Lower leg skin (tissue), 3 donors: Measurements from ENCODE around the gene CKB.

Source experiments
- POLR2A ChIP-seq, 2 donors: fragments of 450-650 bp; IDR thresholded peaks; one replicate each; pipeline ENCODE4 v1.6.1; 2016 to 2017; ENCODE audit warnings: antibody characterized with exemption in 2 of 2, mild to moderate bottlenecking in 1 of 2, moderate library complexity in 1 of 2
- TF ChIP-seq, protein P1 (sequence below), 3 donors: fragments of 450-650 bp; IDR thresholded peaks; one replicate each; pipeline ENCODE4 v1.5.1; 2016; ENCODE audit warnings: antibody characterized with exemption in 3 of 3, mild to moderate bottlenecking in 3 of 3, moderate library complexity in 2 of 3

DNA sequence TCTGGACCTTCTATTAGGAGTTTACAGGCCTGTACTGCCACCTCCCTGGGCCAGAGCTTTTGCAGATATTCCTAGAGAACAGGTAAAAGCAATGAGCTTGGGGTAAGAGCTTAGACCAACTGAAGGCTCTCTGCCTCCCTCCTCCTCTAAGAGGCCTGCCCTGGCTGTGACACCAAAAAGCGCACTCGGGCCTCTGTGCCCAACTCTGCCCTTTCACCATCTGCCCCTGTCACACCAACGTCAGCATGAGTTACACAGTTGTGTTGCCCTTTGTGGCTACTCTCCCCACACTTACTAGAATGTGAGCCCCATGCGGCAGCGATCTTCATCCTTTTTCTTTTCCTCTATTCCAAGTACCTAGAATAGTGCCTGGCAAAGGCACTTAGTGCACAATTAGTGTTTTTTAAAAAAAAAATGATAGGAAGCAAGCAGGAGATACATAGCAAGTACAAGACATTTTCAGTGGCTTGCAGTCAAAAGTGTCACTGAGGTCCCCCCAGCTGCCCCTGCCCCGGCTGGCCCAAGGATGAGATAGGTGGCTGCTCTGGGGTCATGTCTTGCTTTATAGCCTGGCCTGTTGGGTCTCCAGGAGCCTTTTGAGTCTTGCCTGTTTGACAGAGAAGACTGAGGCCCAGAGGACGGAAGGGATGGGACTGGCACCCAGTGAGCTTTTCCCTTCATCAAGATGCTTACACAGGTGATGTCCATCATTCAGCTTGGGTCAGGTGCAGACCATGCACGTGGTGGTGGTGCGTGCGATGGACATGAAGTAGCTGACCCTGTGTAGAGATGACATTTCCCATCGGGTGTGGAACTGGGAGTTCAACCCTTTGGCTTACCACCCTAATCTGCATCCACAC lies 12.5 kb downstream of the CKB start:
- TF ChIP-seq POLR2A (IDR thresholded peaks at IDR 0.05): no peak
- TF ChIP-seq, protein P1, sequence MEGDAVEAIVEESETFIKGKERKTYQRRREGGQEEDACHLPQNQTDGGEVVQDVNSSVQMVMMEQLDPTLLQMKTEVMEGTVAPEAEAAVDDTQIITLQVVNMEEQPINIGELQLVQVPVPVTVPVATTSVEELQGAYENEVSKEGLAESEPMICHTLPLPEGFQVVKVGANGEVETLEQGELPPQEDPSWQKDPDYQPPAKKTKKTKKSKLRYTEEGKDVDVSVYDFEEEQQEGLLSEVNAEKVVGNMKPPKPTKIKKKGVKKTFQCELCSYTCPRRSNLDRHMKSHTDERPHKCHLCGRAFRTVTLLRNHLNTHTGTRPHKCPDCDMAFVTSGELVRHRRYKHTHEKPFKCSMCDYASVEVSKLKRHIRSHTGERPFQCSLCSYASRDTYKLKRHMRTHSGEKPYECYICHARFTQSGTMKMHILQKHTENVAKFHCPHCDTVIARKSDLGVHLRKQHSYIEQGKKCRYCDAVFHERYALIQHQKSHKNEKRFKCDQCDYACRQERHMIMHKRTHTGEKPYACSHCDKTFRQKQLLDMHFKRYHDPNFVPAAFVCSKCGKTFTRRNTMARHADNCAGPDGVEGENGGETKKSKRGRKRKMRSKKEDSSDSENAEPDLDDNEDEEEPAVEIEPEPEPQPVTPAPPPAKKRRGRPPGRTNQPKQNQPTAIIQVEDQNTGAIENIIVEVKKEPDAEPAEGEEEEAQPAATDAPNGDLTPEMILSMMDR (IDR thresholded peaks at IDR 0.05): no peak
